ENCODE measurements around the gene RAB3A.

RAB3A gene

GRCh38 chr19:18203863-18204393, at the start of gene RAB3A:
Gene RAB3A (minus strand): TSS chr19:18204042. CDS start chr19:18202740, 1,302 bp downstream.
- no peak; the same call in 1 of the 2 replicates for TF ChIP-seq CREB1 (IDR thresholded peaks at IDR 0.05; ENCODE audit: low read depth)
- TF ChIP-seq YY1 (IDR thresholded peaks at IDR 0.05; ENCODE audit: low read depth), result no peak
- TF ChIP-seq, protein P1, sequence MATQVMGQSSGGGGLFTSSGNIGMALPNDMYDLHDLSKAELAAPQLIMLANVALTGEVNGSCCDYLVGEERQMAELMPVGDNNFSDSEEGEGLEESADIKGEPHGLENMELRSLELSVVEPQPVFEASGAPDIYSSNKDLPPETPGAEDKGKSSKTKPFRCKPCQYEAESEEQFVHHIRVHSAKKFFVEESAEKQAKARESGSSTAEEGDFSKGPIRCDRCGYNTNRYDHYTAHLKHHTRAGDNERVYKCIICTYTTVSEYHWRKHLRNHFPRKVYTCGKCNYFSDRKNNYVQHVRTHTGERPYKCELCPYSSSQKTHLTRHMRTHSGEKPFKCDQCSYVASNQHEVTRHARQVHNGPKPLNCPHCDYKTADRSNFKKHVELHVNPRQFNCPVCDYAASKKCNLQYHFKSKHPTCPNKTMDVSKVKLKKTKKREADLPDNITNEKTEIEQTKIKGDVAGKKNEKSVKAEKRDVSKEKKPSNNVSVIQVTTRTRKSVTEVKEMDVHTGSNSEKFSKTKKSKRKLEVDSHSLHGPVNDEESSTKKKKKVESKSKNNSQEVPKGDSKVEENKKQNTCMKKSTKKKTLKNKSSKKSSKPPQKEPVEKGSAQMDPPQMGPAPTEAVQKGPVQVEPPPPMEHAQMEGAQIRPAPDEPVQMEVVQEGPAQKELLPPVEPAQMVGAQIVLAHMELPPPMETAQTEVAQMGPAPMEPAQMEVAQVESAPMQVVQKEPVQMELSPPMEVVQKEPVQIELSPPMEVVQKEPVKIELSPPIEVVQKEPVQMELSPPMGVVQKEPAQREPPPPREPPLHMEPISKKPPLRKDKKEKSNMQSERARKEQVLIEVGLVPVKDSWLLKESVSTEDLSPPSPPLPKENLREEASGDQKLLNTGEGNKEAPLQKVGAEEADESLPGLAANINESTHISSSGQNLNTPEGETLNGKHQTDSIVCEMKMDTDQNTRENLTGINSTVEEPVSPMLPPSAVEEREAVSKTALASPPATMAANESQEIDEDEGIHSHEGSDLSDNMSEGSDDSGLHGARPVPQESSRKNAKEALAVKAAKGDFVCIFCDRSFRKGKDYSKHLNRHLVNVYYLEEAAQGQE (IDR thresholded peaks at IDR 0.05; ENCODE audit: low read depth), result no peak
- no peak for TF ChIP-seq MAX (IDR thresholded peaks at IDR 0.05)
- no peak for TF ChIP-seq RAD21 (IDR thresholded peaks at IDR 0.05; ENCODE audit: low read depth)
- no peak for TF ChIP-seq CEBPB (IDR thresholded peaks at IDR 0.05)
- TF ChIP-seq TCF12 (IDR thresholded peaks at IDR 0.05; ENCODE audit: low read depth), result no peak
- no peak; the same call in 1 of the 2 replicates for TF ChIP-seq ZBTB7A (IDR thresholded peaks at IDR 0.05; ENCODE audit: low read depth)
- no peak for TF ChIP-seq EP300 (IDR thresholded peaks at IDR 0.05; ENCODE audit: borderline replicate concordance)
- TF ChIP-seq TAF1 (IDR thresholded peaks at IDR 0.05; ENCODE audit: low read depth), result no peak
- TF ChIP-seq USF1 (IDR thresholded peaks at IDR 0.05), result no peak
- no peak for TF ChIP-seq NFIC (IDR thresholded peaks at IDR 0.05)
- TF ChIP-seq FOXM1 (IDR thresholded peaks at IDR 0.05; ENCODE audit: borderline replicate concordance, low read depth), result no peak
- no peak for TF ChIP-seq EGR1 (IDR thresholded peaks at IDR 0.05)
- no peak for TF ChIP-seq TEAD4 (IDR thresholded peaks at IDR 0.05)

DNA sequence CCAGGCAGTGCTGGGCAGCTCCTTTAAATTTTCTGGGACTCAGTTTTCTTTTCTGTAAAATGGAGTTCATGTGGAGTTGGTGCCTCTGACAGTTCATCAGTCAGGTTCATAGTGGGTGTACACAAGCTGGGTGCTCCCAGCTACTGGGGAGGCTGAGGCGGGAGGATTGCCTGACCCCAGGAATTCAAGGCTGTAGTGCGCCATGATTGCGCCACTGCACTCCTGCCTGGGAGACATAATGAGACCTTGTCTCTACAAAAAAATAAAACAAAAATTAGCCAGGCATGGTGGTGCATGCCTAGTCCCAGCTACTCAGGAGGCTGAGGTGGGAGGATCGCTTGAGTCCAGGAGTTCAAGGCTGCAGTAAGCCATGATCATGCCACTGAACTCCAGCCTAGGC, 49.3 kb upstream of the RAB3A start:
- no peak for TF ChIP-seq ZBTB7A (IDR thresholded peaks at IDR 0.05; ENCODE audit: low read depth)
- TF ChIP-seq USF1 (IDR thresholded peaks at IDR 0.05), result no peak
- no peak for TF ChIP-seq TCF12 (IDR thresholded peaks at IDR 0.05; ENCODE audit: low read depth)
- TF ChIP-seq MAX (IDR thresholded peaks at IDR 0.05), result no peak
- TF ChIP-seq NFIC (IDR thresholded peaks at IDR 0.05), result no peak
- no peak for TF ChIP-seq CREB1 (IDR thresholded peaks at IDR 0.05; ENCODE audit: low read depth)
- TF ChIP-seq EGR1 (IDR thresholded peaks at IDR 0.05), result no peak
- no peak for TF ChIP-seq RAD21 (IDR thresholded peaks at IDR 0.05; ENCODE audit: low read depth)
- TF ChIP-seq FOXM1 (IDR thresholded peaks at IDR 0.05; ENCODE audit: borderline replicate concordance, low read depth), result no peak
- TF ChIP-seq YY1 (IDR thresholded peaks at IDR 0.05; ENCODE audit: low read depth), result no peak
- TF ChIP-seq, protein P1 (IDR thresholded peaks at IDR 0.05; ENCODE audit: low read depth), result no peak
- TF ChIP-seq TAF1 (IDR thresholded peaks at IDR 0.05; ENCODE audit: low read depth), result no peak
- no peak for TF ChIP-seq EP300 (IDR thresholded peaks at IDR 0.05; ENCODE audit: borderline replicate concordance)
- no peak for TF ChIP-seq CEBPB (IDR thresholded peaks at IDR 0.05)

DNA sequence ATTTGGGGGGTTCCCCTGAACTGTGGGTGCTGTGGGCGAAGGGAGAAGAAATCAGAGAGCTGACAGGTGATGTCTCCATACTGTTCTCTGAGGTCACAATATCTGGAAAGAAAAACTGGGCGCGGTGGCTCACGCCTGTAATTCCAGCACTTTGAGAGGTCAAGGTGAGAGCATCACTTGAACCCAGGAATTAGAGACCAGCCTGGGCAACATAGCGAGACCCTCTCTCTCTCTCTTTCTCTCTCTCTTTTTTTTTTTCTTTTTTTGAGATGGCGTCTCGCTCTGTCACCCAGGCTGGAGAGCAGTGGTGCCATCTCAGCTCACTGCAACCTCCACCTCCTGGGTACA, 48.5 kb upstream of the RAB3A start:
- TF ChIP-seq RAD21 (IDR thresholded peaks at IDR 0.05; ENCODE audit: low read depth) (no peak), CEBPB (IDR thresholded peaks at IDR 0.05) (no peak), NFIC (IDR thresholded peaks at IDR 0.05) (no peak), FOXM1 (IDR thresholded peaks at IDR 0.05; ENCODE audit: borderline replicate concordance, low read depth) (no peak), CREB1 (IDR thresholded peaks at IDR 0.05; ENCODE audit: low read depth) (no peak), TAF1 (IDR thresholded peaks at IDR 0.05; ENCODE audit: low read depth) (no peak), MAX (IDR thresholded peaks at IDR 0.05) (no peak), TEAD4 (IDR thresholded peaks at IDR 0.05) (no peak), EP300 (IDR thresholded peaks at IDR 0.05; ENCODE audit: borderline replicate concordance) (no peak), USF1 (IDR thresholded peaks at IDR 0.05) (no peak), YY1 (IDR thresholded peaks at IDR 0.05; ENCODE audit: low read depth) (no peak), TCF12 (IDR thresholded peaks at IDR 0.05; ENCODE audit: low read depth) (no peak), EGR1 (IDR thresholded peaks at IDR 0.05) (no peak), ZBTB7A (IDR thresholded peaks at IDR 0.05; ENCODE audit: low read depth) (no peak)
- TF ChIP-seq, protein P1 (IDR thresholded peaks at IDR 0.05; ENCODE audit: low read depth), result no peak

Measured in Ishikawa (cell line).